Activated CD4-positive, alpha-beta T cell treated with anti-CD3 and anti-CD28 coated beads, Interleukin-2, amount 10 ng/mL, durations not matched to agents 24 days and 14 days (primary cell): ENCODE measurements around the gene TP53RK. TPM values are rescaled to one million over a fixed set of nuclear protein-coding genes. Genes with fewer than 3 reads are reported as not detected.

Experiments
- DNase-seq: peaks from one replicate; pipeline ENCODE4 v3.0.0; 2022
- H3K27ac Mint-ChIP-seq: one replicate; pipeline ENCODE4 v1.8.0; 2022; ENCODE audit warnings: mild to moderate bottlenecking, mixed read lengths
- H3K27me3 Mint-ChIP-seq: one replicate; pipeline ENCODE4 v1.8.0; 2022; ENCODE audit warnings: mixed read lengths
- H3K36me3 Mint-ChIP-seq: one replicate; pipeline ENCODE4 v1.8.0; 2022; ENCODE audit warnings: low read depth, mild to moderate bottlenecking, mixed read lengths
- H3K4me1 Mint-ChIP-seq: one replicate; pipeline ENCODE4 v1.8.0; 2021; ENCODE audit warnings: mixed read lengths
- H3K4me3 Mint-ChIP-seq: one replicate; pipeline ENCODE4 v1.8.0; 2022; ENCODE audit warnings: mild to moderate bottlenecking, moderate library complexity, mixed read lengths
- H3K9me3 Mint-ChIP-seq: one replicate; pipeline ENCODE4 v1.8.0; 2021; ENCODE audit warnings: mixed read lengths
- intact Hi-C: fragments of 100-400 bp; cut with micrococcal nuclease; formaldehyde crosslinking; loops from one replicate; pipeline ENCODE4 v1.15.1; 2023
- total RNA-seq: library from RNA; stranded (reverse); gene quantifications from 2 replicates; pipeline ENCODE4 v1.2.3, GENCODE V29; 2022

The TP53RK gene
- total RNA-seq, 1 donor from 2014 or later, result 16.5 TPM

GRCh38 chr20:46713957-46714834, 25.0 kb upstream of the TP53RK start:
- Mint-ChIP-seq H3K4me3 (no peak overlapping the region), H3K9me3 (no peaks in the 10 kb centered on the region), H3K36me3 (peaks cover 3% of the 10 kb centered on the region), H3K27me3 (peaks cover 38% of the 10 kb centered on the region), H3K4me1 (peaks cover 5% of the 10 kb centered on the region), H3K27ac (no peak overlapping the region)
- intact Hi-C loops, result no loop called here
- DNase-seq, result no peak

- Mint-ChIP-seq H3K27ac (no peak overlapping the region), H3K4me1 (peaks cover 7% of the 10 kb centered on the region), H3K27me3 (peaks cover 54% of the 10 kb centered on the region), H3K9me3 (no peaks in the 10 kb centered on the region), H3K36me3 (peaks cover 6% of the 10 kb centered on the region), H3K4me3 (no peak overlapping the region)
- intact Hi-C loops, result no loop called here
- DNase-seq, result no peak
Measured at GRCh38 chr20:46712056-46712636, 22.9 kb upstream of the TP53RK start.

GRCh38 chr20:46710153-46710913, 21.1 kb upstream of the TP53RK start:
- Mint-ChIP-seq H3K36me3 (peaks cover 6% of the 10 kb centered on the region), H3K9me3 (peaks cover 3% of the 10 kb centered on the region), H3K27me3 (peaks cover 57% of the 10 kb centered on the region), H3K27ac (no peak overlapping the region), H3K4me3 (peak overlapping the region; percentile 57), H3K4me1 (peaks cover 7% of the 10 kb centered on the region)
- intact Hi-C loops, result no loop called here
- DNase-seq, result no peak

DNA sequence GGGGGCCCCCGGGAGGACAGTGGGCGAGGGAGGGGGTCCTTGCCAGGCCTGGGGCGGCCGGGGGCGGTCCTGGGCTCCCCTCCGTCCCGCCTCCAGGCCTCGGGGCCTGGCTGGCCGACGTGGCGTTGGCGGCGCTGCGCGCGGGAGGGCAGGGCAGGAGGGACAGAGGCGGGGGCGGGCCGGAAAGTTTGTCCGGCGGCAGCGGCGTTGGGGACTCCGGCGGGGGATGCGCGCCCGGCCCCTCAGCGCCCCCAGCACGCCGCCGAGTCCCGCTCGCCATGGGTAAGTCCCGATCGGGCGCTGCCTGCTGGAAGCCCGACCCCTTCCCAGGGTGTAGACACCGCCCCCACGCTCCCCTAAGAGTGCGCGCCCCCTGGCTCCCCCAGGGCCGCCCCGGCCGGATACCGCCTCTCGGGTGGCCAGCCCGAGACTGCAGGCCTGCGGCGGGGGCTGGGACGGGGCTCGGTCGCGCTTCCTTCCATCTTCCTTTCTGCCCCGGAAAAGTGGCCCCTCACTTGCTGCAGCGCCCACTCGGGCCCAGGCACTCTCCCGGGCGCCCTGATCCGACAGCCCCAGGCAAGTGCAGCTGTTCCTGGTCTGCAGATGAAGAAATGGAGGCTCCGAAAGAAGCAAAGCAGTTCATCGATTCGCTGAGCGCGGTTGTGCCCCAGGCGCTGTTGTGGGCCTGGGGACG, 20.4 kb upstream of the TP53RK start, which contains the start of gene SLC2A10:
Gene SLC2A10 (plus strand): TSS at position 191 of the 694 bp plus-strand sequence. CDS start 88 bp downstream, at position 279.
- peaks cover 7% of the 10 kb centered on the region for H3K4me1 Mint-ChIP-seq
- peaks cover 58% of the 10 kb centered on the region for H3K27me3 Mint-ChIP-seq
- H3K27ac Mint-ChIP-seq, result no peak within 1 kb of the TSS
- H3K4me3 Mint-ChIP-seq, result peak within 1 kb of the TSS; percentile 57
- peaks cover 6% of the 10 kb centered on the region for H3K36me3 Mint-ChIP-seq
- intact Hi-C loops, result no loop called here
- DNase-seq, result no peak
- peaks cover 3% of the 10 kb centered on the region for H3K9me3 Mint-ChIP-seq

DNA sequence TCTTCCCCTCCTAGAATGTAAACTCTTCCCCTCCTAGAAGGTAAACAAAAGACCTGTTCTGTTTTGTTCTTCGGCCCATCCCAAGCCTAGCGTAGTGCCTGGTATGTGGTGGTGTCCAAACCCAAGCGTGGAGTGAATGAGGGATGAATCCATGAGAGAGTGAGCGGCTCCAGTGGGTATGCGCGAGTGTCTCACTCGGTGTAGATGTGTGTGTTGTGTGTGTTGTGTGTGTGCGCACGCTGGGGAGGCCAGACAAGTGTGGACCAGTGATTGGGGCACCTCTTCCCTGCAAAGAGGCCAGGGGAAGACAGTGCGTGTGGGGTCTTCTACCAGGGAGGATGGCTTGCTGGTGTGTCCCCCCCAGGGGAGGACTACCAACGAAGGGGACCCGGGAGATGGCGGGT, 19.8 kb upstream of the TP53RK start:
- Mint-ChIP-seq H3K27me3 (peaks cover 62% of the 10 kb centered on the region), H3K4me3 (peak overlapping the region; percentile 38), H3K4me1 (peaks cover 7% of the 10 kb centered on the region), H3K27ac (no peak overlapping the region), H3K36me3 (peaks cover 6% of the 10 kb centered on the region), H3K9me3 (peaks cover 3% of the 10 kb centered on the region)
- DNase-seq, result no peak
- intact Hi-C loops, result no loop called here

DNA sequence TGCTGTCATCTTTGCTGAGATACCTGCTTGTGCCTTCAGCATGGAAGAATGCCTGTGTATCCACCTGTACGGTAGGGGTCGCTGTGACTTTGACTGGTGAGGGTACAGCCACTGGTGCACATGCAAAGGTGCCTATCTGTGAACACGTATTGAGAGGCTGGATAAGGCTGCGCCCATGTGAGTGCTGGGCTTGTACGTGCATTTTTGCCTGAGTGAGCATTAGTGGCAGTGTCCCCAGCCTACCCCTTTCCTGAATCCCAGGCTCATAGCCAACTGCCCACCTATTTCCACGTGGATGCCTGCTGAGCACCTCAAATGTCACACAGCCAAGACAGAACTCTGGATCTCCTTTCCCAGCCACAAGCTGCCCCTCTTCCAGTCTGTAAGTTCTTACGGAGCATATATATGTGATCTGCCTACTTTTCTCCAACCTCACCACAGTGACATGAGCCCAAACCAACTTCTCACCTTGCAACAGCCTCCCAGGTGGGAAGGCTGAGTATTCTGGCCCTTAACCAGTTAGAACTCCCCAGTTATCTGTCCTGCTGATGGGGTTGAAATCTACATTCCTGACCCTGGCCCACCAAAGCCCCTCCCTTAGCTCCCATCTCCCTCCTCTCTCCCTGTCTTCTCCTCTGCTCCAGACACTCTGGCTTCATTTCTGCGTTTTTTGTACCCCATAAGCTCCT, 19.1 kb upstream of the TP53RK start:
- Mint-ChIP-seq H3K4me1 (peaks cover 7% of the 10 kb centered on the region), H3K27me3 (peaks cover 64% of the 10 kb centered on the region), H3K27ac (no peak overlapping the region), H3K36me3 (peaks cover 6% of the 10 kb centered on the region), H3K9me3 (peaks cover 3% of the 10 kb centered on the region), H3K4me3 (no peak overlapping the region)
- intact Hi-C loops, result no loop called here
- no peak for DNase-seq

- H3K4me3 Mint-ChIP-seq, result no peak overlapping the region
- H3K4me1 Mint-ChIP-seq, result peaks cover 7% of the 10 kb centered on the region
- H3K9me3 Mint-ChIP-seq, result peaks cover 3% of the 10 kb centered on the region
Measured at GRCh38 chr20:46706242-46706641, 17.0 kb upstream of the TP53RK start.

GRCh38 chr20:46705378-46705729, 16.1 kb upstream of the TP53RK start:
- peaks cover 7% of the 10 kb centered on the region for H3K4me1 Mint-ChIP-seq
- H3K36me3 Mint-ChIP-seq, result peaks cover 6% of the 10 kb centered on the region
- H3K27ac Mint-ChIP-seq, result no peak overlapping the region
- H3K4me3 Mint-ChIP-seq, result no peak overlapping the region
- intact Hi-C loops, result no loop called here
- no peak for DNase-seq
- peaks cover 3% of the 10 kb centered on the region for H3K9me3 Mint-ChIP-seq
- peaks cover 45% of the 10 kb centered on the region for H3K27me3 Mint-ChIP-seq

More at GRCh38 chr20:46706242-46706641, 17.0 kb upstream of the TP53RK start:
- intact Hi-C loops, result no loop called here
- peaks cover 6% of the 10 kb centered on the region for H3K36me3 Mint-ChIP-seq
- DNase-seq, result no peak
- peaks cover 52% of the 10 kb centered on the region for H3K27me3 Mint-ChIP-seq
- H3K27ac Mint-ChIP-seq, result no peak overlapping the region

DNA sequence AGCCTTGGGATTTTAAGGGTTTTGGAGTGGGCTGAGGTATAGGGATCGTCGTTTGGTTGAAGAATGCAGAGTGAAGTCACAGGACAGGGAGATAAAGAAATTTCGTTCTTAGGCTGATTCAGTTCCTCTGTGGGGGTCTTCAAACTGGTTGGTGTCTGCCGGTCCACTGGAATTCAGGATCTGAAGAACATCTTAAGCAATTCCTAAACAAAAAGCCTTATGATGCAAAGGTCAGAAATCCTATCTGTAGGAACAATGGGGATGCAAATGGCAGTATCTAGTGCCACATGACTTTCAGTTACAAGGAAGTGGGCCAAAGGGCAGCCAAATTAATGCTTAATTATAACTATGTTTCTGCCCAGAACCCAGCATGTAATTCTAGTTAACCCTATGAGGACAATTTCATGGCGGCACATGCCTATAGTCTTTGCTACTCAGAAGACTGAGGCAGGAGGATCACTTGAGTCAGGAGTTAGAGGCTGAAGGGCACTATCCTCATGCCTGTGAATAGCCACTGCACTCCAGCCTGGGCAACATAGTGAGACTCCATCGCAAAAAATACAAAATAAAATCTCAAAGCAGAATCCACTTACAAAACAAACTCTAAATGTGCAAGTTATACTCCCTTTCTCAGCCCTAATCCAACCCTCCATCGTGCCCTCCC, 15.6 kb upstream of the TP53RK start:
- H3K9me3 Mint-ChIP-seq, result peaks cover 3% of the 10 kb centered on the region
- H3K4me1 Mint-ChIP-seq, result peaks cover 4% of the 10 kb centered on the region
- H3K4me3 Mint-ChIP-seq, result no peak overlapping the region
- H3K27ac Mint-ChIP-seq, result no peak overlapping the region
- peaks cover 44% of the 10 kb centered on the region for H3K27me3 Mint-ChIP-seq
- intact Hi-C loops, result no loop called here
- H3K36me3 Mint-ChIP-seq, result peaks cover 3% of the 10 kb centered on the region
- no peak for DNase-seq

DNA sequence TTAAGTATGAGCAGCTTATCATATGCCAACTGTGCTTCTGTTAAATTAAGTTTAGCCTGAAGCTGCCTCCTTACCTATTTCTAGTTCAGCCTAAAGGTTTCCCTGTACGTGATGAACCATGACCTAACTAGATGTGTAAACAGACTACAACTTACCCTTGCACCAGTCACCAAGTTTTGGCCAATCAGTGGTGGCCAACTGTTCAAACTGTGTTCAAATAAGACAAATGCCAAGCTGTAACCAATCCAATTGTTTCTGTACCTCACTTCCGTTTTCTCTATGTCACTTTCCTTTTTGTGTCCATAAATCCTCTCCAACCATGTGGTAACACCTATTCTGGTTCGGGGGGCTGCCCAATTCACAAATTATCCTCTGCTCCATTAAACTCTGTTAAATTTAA, 14.2 kb upstream of the TP53RK start:
- H3K4me1 Mint-ChIP-seq, result no peaks in the 10 kb centered on the region
- H3K27me3 Mint-ChIP-seq, result peaks cover 35% of the 10 kb centered on the region
- intact Hi-C loops, result no loop called here
- H3K36me3 Mint-ChIP-seq, result no peaks in the 10 kb centered on the region
- H3K27ac Mint-ChIP-seq, result no peak overlapping the region
- H3K4me3 Mint-ChIP-seq, result no peak overlapping the region
- DNase-seq, result no peak
- H3K9me3 Mint-ChIP-seq, result peaks cover 3% of the 10 kb centered on the region

DNA sequence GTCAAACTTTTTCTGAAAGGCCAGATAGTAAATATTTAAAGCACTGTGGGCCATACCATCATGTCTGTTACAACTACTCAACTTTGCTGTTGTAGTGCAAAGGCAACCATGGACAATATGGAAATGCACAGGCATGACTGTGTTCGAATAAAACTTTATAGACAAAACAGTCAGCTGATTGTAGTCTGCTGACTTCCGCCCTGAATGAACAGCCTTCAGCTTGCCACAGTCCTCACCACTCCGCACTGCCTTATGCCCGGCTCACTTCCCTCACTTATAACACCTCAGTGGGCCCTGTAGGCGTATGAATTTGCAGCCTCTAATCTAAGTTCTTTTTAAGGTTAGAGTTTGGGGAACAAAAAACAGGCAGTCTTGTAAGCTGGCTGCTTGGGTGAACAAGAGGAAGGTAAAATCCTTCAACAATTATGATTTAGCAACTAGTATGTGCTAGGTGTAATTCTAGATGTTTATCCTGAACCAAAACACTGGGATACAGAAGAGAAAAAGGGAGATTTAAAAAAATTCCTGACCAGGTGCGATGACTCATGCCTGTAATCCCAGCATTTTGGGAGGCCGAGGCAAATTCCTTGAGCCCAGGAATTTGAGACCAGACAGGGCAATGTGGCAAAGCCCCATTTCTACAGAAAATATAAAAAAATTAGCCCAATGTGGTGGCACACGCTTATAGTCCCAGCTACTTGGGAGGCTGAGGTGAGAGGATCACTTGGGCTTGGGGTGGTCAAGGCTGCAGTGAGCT, 13.4 kb upstream of the TP53RK start:
- Mint-ChIP-seq H3K4me1 (no peaks in the 10 kb centered on the region), H3K9me3 (peaks cover 3% of the 10 kb centered on the region), H3K27me3 (peaks cover 27% of the 10 kb centered on the region), H3K4me3 (no peak overlapping the region), H3K36me3 (no peaks in the 10 kb centered on the region), H3K27ac (no peak overlapping the region)
- intact Hi-C loops, result no loop called here
- no peak for DNase-seq

DNA sequence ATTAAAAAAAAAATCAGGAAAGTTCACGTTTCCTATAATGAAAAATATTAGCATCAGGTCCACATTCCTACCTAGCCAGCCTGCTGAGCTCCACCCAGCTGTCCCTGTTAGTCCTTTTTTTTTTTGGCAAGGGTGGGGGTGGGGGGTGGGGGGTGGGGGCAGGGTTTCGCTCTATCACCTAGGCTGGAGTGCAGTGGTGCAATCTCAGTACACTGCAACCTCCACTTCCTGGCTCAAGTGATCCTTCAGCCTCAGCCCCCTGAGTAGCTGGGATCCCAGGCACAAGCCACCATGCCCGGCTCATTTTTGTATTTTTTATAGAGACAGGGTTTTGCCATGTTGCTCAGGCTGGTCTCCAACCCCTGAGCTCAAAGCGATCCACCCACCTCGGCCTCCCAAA, 12.7 kb upstream of the TP53RK start:
- Mint-ChIP-seq H3K4me1 (no peaks in the 10 kb centered on the region), H3K4me3 (no peak overlapping the region), H3K36me3 (no peaks in the 10 kb centered on the region), H3K9me3 (peaks cover 3% of the 10 kb centered on the region), H3K27ac (no peak overlapping the region), H3K27me3 (peaks cover 27% of the 10 kb centered on the region)
- DNase-seq, result no peak
- intact Hi-C loops, result no loop called here
